Ectodermal cell (in vitro differentiated cells): ENCODE data around the gene NOD2.

ENCODE experiments used
- H3K27ac ChIP-seq: 2 replicates; pipeline ENCODE4 v1.7.0; 2013; ENCODE audit warnings: mild to moderate bottlenecking, low read depth, low read length; ENCODE audit not compliant: insufficient read depth, poor library complexity, severe bottlenecking
- H3K27me3 ChIP-seq: 2 replicates; pipeline ENCODE4 v1.7.0; 2013; ENCODE audit warnings: mild to moderate bottlenecking, low read length; ENCODE audit not compliant: insufficient read depth, control insufficient read depth, poor library complexity, severe bottlenecking
- H3K36me3 ChIP-seq: one replicate; pipeline ENCODE4 v1.7.0; 2013; ENCODE audit warnings: low read length; ENCODE audit not compliant: control insufficient read depth, insufficient read depth
- H3K4me1 ChIP-seq: one replicate; pipeline ENCODE4 v1.7.0; 2013; ENCODE audit warnings: low read length; ENCODE audit not compliant: control insufficient read depth, insufficient read depth
- H3K4me3 ChIP-seq: 2 replicates; pipeline ENCODE4 v1.7.0; 2013; ENCODE audit warnings: low read depth, low read length, control low read depth; ENCODE audit not compliant: insufficient read depth
- H3K9me3 ChIP-seq: 2 replicates; pipeline ENCODE4 v1.7.0; 2013; ENCODE audit warnings: mild to moderate bottlenecking, low read length, moderate library complexity; ENCODE audit not compliant: control insufficient read depth
- WGBS, 2 experiments: methylation state at CpG; one replicate each; pipeline ENCODE4 v1.1.7; 2013; ENCODE audit warnings: missing lambda C conversion rate in 2 of 2; 5-methylcytosine and 5-hydroxymethylcytosine counted together

Gene NOD2

DNA sequence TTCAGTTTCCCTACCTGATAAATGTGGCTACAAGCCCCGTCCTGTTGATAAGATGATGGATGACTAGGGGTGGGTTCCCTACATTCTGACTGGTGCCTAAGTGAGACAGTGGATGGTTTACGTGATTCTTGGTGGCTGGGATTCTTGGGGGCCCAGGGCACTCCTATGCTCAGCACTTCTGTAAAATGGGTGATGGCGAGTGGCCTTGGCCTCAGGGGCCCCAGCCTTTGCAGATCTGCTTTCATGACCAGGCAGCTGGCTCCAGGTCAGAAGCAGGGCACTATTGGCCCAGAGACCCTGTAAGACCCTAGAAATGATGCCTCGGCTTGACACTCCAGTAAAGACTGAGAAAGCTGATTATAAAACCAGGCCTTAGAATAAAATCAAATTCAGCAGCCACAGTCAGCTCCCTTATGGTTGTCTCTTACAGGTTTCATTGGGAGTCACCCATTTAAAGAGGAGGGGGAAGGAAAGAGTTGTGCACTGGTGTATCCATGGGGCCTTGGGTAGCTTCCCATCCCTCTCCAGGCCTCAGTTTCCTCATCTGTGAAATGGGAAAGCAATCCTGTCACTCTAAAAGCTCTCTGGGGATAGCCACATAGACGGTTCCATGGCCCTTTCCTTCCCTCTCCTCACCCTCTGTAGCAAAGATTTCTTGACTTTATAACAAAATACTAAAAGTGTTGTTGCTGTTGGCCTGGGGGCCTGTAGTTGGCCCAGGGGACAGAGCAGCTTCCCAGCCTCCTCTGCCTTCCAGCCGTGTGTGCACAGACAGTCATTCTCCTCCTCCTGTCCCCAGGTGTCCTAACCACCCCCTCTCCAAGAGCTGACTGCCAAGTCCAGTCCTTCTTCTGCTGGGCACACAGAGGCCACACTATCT, 13.5 kb upstream of the NOD2 start:
- Histone ChIP-seq H3K27ac (no peak overlapping the region), H3K9me3 (no peaks in the 10 kb centered on the region), H3K4me1 (no peaks in the 10 kb centered on the region), H3K36me3 (no peaks in the 10 kb centered on the region), H3K4me3 (no peak overlapping the region), H3K27me3 (no peaks in the 10 kb centered on the region)
- WGBS, 2 experiments = 93 to 94% methylated on average over 6 of the region's 6 CpGs

DNA sequence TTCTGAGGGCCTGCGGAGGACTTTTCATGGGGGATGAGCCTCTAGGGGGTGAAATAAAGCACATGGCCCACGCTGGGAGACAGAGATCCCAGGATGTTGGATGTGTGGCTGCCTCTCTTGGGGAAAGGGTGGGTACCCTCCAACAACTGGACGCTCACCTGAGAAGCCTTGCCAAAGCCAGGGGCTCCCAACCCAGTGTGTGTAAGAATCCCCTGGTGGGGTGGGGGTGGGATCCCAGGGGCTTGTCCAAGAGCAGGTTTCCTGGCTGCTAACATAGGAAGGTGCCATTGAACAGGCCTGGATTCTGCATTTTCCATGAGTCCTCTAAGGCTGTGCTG, 12.9 kb upstream of the NOD2 start:
- H3K27me3 ChIP-seq = no peaks in the 10 kb centered on the region
- no peak overlapping the region for H3K4me3 ChIP-seq
- H3K4me1 ChIP-seq = no peaks in the 10 kb centered on the region
- no peaks in the 10 kb centered on the region for H3K9me3 ChIP-seq
- H3K36me3 ChIP-seq = no peaks in the 10 kb centered on the region
- H3K27ac ChIP-seq = no peak overlapping the region
- 93 to 94% methylated on average over 3 of the region's 3 CpGs for WGBS, 2 experiments

GRCh38 chr16:50681021-50681885, 12.2 kb upstream of the NOD2 start, which contains the start of gene SNX20:
SNX20 (minus strand) TSS chr16:50681312; CDS start chr16:50677526, 3,786 bp downstream.
- no peaks in the 10 kb centered on the region for H3K9me3 ChIP-seq
- no peaks in the 10 kb centered on the region for H3K36me3 ChIP-seq
- H3K4me1 ChIP-seq = no peaks in the 10 kb centered on the region
- WGBS, 2 experiments = 93 to 94% methylated on average over 16 of the region's 16 CpGs
- H3K27ac ChIP-seq = no peak within 1 kb of the TSS
- H3K4me3 ChIP-seq = no peak within 1 kb of the TSS
- no peaks in the 10 kb centered on the region for H3K27me3 ChIP-seq

DNA sequence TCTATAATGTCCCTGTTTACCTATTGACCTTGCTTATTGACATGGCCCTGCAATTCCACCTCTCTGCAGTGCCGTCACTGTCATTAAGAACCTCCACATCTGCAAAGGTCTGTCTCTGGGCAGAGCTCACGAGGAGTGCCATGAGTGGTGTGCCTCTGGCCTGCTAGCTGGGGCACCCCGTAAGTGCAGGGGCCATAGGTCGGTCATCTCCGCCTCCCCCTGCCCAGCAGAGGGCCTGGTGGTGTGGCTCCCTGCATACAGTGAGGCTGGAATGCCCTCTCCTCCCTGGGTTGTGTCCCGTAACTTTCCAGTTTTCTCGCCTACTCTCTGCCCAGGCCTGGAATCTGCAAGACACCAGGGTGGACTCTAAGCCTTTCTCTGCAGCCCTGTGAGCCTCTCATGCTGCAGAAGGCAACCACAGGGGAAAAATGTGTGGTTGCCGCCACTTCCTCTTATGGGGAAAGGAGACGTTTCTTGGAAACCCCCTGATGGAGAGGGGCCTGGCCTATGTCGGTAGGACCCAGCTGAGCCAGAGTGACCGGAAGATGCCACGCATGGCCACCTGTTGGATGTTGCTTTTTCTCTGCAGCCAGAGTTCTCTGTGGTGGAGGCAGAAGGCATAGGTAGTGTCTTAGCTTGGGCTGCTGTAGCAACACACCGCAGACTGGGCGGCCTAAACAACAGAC, 9.6 kb upstream of the NOD2 start:
- Histone ChIP-seq H3K27me3 (no peaks in the 10 kb centered on the region), H3K9me3 (no peaks in the 10 kb centered on the region), H3K36me3 (no peaks in the 10 kb centered on the region), H3K4me3 (no peak overlapping the region), H3K27ac (no peak overlapping the region), H3K4me1 (no peaks in the 10 kb centered on the region)
- WGBS, 2 experiments = 87 to 88% methylated on average over 14 of the region's 14 CpGs

DNA sequence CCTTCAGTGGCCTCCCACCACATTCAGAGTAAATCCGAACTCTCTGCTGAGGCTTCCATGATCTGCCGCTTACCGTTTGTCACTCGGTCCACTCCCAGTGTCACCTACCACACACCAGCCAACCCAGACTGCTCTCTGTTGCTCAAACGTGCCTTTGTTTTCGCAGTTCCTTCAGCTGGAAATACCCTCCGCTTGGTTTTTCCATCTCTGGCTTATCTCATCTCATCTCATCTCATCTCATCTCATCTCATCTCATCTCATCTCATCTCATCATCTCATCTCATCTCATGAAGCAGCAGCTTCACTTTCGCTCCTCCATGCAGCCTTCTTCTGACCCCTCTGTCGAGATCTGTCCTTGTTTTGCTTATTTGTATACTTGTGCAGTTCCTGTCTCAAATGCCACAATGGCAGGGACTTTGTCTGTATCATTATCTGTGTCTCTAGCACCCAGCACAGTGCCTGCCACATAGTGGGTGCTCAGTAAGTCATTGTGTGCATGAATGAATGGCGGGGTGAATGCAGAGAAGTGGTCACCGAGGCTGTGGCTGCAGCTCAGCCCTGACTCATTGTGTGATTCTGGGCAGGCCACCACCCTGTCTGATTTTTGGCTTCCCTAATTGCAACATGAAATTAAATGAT, 8.5 kb upstream of the NOD2 start:
- WGBS, 2 experiments = 93% methylated on average over 11 of the region's 11 CpGs
- H3K4me1 ChIP-seq = no peaks in the 10 kb centered on the region
- no peak overlapping the region for H3K4me3 ChIP-seq
- H3K36me3 ChIP-seq = no peaks in the 10 kb centered on the region
- H3K27me3 ChIP-seq = no peaks in the 10 kb centered on the region
- H3K9me3 ChIP-seq = no peaks in the 10 kb centered on the region
- no peak overlapping the region for H3K27ac ChIP-seq

- WGBS, 2 experiments = 95 to 98% methylated on average over 8 of the region's 8 CpGs
- H3K27me3 ChIP-seq = no peaks in the 10 kb centered on the region
- no peak overlapping the region for H3K27ac ChIP-seq
- H3K4me3 ChIP-seq = no peak overlapping the region
- no peaks in the 10 kb centered on the region for H3K36me3 ChIP-seq
- H3K9me3 ChIP-seq = no peaks in the 10 kb centered on the region
- H3K4me1 ChIP-seq = no peaks in the 10 kb centered on the region
Observed at GRCh38 chr16:50685462-50686063, 7.8 kb upstream of the NOD2 start.

GRCh38 chr16:50688083-50688482, 5.3 kb upstream of the NOD2 start:
- no peaks in the 10 kb centered on the region for H3K36me3 ChIP-seq
- no peak overlapping the region for H3K27ac ChIP-seq
- H3K4me3 ChIP-seq = no peak overlapping the region
- H3K9me3 ChIP-seq = no peaks in the 10 kb centered on the region
- H3K27me3 ChIP-seq = peaks cover 9% of the 10 kb centered on the region
- H3K4me1 ChIP-seq = no peaks in the 10 kb centered on the region
- WGBS, 2 experiments = 70 to 74% methylated on average over 12 of the region's 12 CpGs

DNA sequence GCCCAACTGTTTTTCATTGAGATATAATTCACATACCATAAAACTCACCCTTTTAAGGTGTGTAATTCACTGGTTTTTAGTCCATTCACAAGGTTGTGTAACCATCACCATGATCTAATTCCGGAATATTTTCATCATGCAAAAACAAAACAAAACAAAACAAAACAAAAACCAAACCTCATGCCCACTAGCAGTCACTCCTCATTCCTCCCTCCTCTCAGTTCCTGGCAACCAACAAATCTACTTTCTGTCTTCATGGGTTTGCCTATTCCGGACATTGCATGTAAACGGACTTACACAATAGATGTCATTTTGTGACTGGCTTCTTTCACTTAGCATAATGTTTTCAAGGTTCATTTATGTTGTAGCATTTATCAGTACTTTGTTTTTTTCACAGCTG, 4.5 kb upstream of the NOD2 start:
- Histone ChIP-seq H3K4me1 (no peaks in the 10 kb centered on the region), H3K9me3 (no peaks in the 10 kb centered on the region), H3K4me3 (no peak overlapping the region), H3K27ac (no peak overlapping the region), H3K27me3 (peaks cover 17% of the 10 kb centered on the region), H3K36me3 (no peaks in the 10 kb centered on the region)
- 83 to 96% methylated on average over 3 of the region's 3 CpGs for WGBS, 2 experiments

GRCh38 chr16:50690177-50690576, 3.2 kb upstream of the NOD2 start:
- Histone ChIP-seq H3K4me3 (no peak overlapping the region), H3K36me3 (no peaks in the 10 kb centered on the region), H3K27ac (no peak overlapping the region), H3K9me3 (no peaks in the 10 kb centered on the region), H3K4me1 (no peaks in the 10 kb centered on the region), H3K27me3 (peaks cover 27% of the 10 kb centered on the region)
- WGBS, 2 experiments = 90 to 100% methylated on average over 2 of the region's 2 CpGs
